HG02840 (cell line): ENCODE results near the gene LSAMP.
A peak's percentile ranks its signal among the peaks of the same experiment; 100 is the strongest.

Source experiments
- ATAC-seq: cut with Tn5 transposase; IDR thresholded peaks from one replicate; pipeline ENCODE4 v1.9.1; 2021; ENCODE audit warnings: mild to moderate bottlenecking, moderate library complexity, moderate number of reproducible peaks; ENCODE audit not compliant: unreplicated experiment, low FRiP score

LSAMP gene

DNA sequence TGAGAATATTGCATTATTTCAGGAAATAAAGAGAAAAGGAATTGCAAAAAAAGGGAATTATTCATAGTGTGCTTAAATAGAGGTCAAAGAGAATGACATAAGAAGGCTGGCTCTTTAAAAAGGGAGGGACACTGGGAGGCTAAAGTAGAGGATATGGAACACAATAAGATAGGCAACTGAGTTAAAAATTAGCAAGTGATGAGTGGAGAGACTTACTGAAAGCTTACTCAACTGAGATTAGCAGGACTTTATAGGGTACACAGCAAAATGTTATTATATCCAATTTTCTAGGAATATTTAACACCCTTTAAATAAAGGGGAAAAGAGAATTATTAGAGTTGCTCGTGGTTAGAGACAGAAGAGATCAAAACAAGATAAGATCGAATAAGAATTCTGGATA lies 375.2 kb downstream of the LSAMP start:
- ATAC-seq = no peak

DNA sequence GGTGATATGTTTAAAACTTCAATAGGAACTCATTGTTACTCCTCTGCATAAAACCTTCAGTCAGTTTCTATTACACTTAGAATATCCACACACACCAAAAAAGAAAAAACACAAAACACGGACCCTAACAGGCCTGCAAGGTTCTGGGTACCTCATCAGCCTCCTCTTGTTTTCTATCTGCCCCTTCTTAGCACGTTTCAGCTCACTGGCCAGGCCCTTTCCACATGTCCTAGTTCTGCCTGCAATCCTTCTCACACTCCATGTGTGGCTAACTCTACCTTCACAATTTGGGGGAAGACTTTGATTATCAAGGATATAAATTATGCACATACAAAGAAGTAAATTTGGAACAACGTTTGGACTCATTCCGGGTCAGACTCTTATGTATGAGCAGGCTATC lies 376.3 kb downstream of the LSAMP start:
- no peak for ATAC-seq

DNA sequence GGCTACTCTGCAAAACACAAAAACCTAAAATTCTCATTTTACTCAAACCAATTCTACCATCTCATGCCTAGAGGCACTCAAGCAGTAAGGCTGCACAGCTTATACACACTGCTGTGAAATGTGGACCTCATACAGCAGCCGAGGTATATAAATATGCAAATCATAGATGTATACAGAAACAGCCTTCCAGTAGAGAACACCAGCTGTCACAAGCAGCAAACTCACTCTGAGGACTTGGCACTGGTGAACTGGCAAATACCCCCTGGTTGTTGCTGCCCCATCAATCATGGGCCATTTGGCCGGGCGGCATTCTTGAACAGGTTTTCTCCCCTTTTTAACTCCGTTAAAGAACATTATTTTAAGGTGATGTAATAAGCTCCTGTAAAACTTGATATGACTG lies 378.0 kb downstream of the LSAMP start:
- ATAC-seq = peak; percentile 64

DNA sequence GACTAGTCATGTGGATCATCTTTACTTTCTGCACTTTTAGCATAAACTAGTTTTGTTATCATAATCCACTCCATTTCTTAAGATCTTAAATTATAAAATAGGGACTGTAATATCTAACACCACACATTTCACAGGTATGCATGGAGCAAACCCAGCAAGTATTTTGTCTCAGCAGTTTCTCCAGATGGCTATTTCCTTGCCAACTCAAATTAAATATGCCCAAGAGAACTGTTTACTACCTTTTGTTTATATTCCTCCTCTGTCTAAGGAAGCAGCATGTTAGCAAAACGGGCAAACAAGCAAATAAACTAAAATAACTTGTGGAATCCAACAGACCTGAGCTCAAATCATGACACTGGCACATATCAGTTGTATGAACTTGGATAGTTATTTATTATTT lies 379.8 kb downstream of the LSAMP start:
- ATAC-seq = no peak

DNA sequence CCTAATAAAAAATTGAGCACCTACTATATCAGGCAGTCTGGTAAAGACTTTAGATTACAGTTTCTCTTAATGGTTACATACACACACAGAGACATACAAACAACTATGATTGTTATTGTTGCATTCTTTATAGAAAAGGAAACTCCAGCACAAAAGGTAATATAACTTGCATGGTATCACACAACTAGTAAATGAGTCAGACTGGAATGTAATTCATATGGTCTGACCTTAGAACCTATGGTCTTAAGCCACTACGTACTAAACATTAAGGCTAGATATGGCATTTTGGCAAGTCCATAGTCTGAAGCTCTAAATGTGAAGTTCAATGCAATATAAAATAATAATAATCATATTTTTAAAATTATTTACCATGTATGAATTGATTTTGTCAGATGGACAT lies 380.6 kb downstream of the LSAMP start:
- ATAC-seq = no peak

DNA sequence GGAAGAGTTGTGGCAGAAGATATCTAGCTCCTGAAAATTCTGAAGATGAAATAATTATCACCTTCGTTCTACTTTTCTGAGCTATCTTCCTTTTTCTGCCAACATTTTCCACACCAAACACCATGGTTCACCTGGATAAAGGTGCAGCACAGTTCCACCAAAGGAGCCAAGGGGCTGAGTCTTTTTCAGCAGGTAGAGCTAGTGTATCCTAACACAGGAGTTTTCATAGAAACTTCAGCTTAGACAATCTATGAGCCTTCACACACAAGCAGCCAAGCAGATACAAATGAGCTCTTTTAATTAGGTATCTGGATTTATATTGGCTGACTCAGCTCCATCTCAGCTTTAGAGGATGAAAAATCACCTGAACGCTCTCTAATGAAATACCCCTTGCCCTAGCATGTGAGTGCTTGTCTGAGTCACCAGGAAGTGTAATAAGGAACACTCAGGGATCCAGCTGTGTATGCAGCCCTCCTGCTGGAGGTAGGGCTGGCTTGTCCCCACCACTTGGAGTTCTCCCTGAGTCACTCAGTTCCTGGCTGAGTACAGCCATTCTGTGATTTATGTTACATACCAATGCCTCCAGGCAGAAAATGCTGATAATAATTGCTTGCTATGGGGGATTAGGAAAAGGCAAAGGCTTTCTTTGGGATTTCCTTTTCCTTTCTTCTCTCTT lies 385.7 kb downstream of the LSAMP start:
- no peak for ATAC-seq

DNA sequence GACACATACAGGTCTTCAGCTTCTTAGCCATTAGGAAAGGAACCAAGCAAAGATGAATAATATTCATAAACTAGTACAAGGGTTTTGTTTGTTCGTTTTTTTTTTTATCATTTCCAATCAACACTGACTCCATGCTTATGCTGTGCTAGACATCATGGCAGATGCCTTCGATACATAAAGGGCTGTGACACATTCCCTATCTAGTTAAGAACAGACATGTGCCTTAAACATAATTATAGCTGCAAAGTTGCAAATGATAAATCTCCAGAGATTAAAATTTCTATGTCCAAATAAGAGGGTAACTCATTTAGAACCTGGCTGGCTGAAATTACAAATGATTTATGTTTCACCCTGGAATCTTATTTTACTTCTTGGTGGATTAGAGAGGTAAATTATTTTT lies 386.4 kb downstream of the LSAMP start:
- no peak for ATAC-seq

DNA sequence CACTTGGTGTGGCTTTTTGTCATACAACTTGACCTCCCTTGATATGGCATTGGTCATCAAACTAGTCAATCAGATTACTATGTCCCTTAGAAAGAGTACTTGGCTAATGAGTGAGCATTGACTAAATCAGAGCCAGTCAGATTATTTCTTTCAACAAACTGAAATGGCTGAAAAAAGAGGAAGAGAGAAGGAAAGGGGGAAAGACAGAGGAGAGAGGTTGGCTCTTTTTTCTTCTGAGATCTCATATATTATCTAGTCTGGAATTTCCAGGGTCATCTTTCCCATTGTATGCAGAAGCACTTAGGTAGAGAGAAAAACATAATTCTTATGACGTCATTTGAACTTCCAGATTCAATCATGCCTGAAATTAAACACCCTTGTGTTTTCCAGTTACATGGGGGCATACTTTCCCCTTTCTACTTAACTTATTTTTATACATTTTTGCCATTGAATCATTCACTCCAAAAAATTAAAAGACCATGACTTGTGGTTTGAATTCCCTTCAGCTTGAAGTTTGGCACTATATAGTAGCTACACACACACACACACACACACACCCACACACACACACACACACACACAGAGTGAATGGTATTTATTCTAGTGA lies 387.8 kb downstream of the LSAMP start:
- no peak for ATAC-seq

DNA sequence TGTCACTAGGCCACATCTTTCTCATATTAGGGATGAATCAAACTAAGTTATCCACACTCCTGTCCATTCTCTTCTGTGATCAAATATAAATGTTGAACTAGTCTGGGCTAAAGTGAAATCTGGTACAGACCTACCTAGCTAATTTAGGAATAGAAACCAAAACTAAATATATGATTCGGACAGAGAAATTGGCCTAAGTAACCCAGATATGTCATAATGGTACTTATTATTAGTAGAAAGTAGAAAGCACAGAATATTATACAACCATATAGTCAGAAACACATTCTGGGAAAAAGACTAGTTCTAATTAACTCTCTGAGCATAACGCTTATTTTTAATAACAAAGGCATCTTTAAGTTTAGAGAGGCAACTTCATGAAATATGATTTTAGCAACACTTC lies 389.0 kb downstream of the LSAMP start:
- peak; percentile 72 for ATAC-seq

DNA sequence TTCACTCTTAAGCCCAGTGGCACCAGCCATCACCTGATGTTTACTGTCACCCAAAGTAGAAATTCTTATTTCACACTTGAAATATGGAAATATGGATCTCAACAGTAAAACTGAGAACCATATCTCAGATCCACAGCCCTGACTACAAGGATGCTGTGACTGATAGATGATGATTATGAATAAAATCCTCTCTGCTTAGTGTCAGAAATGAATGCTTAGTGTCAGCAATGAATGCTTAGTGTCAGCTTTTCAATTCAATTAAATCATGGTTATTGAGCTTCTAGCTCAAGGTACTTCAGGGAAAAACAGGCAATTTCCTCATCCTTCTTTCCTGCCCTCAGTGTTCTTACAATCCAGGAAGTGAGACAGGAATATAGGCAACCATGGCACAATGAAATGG lies 392.3 kb downstream of the LSAMP start:
- ATAC-seq = no peak

DNA sequence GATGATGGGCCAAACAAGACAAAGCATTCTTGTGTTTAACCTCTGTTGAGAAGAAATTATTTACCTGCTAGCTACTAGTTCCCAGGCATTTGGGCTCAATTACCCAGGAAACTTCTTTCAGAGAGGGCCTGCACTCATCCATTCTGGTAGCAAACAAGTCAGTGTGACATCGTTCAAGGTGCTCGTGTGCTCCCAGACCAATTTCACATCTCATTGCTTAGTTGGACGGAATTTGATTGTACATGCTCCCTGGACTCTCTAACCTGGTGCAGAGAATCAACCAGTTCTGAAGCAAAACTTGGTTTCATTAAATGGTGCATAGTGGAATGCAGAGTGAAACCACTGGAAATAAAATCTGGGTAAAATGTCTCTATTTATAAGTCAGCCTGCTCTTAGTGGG lies 392.7 kb downstream of the LSAMP start:
- ATAC-seq = no peak

DNA sequence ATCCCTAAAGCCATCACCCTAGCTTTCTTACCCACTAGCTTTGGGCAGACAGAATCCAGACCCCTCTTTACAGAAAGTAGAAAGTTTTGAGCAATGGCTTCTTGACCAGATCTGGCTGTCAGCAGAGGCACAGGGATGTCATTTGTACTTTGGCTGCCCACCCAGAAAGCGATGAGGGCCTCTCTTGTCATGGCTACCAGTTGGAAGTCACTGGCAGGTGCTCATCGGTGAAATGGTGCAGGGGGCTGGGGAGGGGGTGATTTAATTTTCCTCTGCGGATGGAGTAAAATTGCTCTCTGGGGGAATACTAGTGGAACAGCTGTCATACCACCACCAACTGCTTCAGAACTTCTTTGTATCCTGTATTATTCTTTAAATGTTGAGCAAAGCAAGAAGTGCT lies 393.7 kb downstream of the LSAMP start:
- ATAC-seq = no peak

DNA sequence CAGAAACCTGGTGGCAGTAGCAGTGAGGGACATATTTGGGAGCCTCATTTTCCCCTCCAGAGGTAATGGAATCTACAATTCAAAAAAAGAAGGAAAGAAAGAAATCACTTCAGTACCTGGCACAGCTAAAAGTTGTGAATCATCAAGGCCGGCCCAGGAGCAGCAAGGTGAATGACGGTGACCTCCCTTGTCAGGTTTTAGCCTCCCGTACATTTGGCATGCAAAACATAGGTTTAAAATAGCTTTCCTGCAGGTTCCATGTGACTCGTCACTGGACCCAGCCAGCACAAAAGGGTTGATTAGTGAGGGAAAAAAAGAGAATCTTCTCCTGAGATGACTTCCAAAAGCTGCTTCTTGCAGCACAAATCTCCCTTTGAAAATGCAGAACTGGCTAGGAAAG lies 394.2 kb downstream of the LSAMP start:
- peak; percentile 55 for ATAC-seq

DNA sequence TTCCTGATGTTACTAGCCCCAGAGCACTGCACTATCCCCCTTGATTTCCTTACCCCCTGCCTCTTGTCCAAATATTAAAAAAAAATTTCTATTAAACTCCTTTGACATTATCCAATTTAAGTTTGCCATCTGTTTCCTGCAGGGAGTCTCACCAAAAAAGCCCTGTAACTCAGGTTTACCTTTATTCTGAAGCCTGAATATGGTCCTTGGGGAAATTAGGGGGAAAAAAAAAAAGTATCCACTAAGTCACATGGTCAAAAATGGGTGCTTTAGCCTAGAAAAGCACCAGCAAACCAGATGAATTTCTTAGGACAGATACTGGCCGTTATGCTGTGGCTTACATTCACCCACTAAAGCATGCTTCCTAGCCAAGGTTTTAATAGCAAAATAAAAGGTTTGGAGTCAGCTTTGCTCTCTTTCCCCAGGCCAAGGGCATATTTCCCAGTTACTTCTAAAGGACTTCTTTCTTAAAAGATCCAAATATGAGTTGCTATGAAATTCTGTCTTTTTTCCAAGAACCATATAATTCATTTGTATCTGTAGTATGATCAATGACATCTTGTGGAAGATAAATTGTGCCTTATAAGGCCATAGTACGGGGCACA lies 394.9 kb downstream of the LSAMP start:
- ATAC-seq = no peak

DNA sequence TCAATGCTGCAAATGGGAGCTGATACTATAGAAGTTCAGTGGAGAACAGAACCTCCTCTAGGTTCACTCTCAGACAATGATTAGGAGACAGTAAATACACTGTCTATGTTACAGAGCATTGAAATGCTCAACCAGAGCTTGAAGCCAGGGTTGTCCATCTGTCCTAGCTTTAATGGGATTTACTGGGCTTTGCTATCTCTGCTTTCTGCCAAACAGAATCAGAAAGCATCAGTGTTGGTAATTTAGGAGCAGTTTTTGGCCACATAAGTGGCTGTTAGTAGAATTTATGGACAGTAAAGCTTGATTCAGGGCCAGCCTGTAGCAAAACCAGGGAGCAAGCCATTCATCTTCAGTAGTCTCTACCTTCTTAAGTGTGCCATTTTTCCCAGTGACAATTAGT lies 396.3 kb downstream of the LSAMP start:
- ATAC-seq = no peak

DNA sequence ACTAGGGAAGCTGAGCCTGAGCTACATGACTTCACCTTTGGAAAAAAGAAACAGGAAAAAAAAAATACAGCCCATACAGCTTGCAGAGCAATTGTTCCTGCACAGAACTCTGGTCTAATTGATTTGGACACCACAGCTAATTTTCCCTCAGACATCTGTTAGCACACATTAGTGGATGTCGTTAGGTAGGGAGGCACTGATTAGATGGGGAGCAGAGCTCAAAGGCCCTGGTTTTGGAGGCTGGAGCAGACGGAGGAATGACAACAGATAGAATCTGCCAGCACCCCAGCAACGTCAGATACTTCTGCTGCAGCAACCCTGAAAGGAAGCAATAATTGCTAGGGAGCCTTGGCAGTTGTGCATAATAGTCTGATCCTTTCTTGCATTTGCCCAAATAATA lies 398.9 kb downstream of the LSAMP start:
- ATAC-seq = no peak

DNA sequence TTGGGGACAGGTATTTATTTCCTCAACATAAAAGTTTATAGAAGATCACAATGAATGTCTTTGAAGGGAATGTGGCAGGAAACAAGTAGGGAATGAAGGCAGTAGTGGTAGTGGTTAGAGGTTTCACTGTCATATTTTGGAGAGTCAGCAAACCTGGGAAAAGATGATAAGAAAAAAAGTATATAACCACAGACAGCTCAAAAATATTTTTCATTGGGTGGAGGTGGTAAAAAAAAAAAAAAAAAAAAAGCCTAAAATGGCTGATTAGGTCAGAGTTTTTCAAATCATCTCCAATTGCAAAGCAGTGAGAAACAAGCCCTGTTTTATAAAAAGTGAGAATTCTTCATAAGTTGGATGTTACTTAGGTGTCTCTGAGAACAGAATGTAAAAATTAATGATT lies 400.0 kb downstream of the LSAMP start:
- ATAC-seq = no peak

DNA sequence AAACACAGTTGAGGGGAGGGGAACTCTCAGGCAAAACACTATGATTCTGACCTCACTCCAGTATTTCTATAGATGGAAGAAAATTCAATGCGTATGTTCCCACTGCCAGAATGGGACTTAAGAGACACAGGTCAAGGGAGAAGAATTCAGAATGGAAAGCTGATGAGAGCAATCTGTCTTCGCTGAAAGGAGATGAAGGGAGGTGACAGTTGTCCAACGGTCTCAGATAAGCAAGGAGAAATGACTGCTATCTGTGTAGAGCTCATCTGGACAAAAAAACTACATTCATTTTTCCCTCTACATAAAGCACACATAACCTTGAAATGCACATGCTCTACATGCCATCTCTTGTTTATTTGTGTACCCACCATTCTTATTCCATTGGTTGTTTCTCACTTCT lies 405.1 kb downstream of the LSAMP start:
- no peak for ATAC-seq

DNA sequence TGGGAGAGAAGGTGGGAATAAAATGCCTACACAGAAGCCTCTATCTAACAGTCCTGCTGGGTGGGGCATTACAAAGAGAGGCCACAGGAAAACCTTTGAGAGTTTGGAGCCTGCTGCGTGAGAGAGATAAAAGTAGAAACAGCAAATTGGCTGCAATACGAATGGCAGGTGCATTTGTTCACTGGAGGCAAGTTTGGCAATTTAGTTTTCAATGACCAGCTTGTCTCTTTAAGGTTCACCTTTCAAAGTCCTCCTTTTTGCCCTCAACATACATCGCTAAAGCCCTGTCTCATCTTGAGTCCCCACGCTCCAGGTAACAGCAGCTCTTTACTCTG lies 405.7 kb downstream of the LSAMP start:
- no peak for ATAC-seq

DNA sequence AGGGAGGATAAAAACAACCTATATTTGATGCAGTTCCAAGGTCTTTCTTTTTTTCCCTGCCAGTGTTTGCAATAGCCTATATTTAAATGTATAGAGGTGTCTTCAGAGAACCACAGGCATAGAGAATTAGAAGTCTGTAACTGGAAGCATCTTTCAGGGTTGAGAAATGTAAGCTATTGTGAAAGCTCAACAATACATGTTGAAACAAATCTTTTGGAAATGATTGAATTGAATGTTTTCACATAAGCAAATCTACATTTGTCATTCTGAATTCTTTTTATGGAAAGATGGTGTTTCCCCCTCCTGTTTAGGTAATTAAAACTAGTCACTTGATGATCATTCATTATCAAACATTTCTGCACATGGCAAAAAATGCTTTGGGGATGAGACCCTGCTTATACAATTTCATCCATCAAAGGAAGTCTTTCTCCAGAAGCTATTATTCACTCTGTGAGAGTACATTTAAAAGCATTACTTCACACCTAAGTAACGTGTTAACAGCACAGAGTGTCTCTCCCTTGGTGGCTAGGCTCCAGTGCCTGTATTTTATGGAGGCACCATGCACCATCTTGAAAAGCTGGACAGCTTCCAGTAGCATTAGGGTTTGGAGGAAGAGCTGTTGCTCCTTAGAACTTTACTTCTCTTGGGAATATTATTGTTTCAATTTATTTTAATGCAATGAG lies 406.2 kb downstream of the LSAMP start:
- no peak for ATAC-seq

DNA sequence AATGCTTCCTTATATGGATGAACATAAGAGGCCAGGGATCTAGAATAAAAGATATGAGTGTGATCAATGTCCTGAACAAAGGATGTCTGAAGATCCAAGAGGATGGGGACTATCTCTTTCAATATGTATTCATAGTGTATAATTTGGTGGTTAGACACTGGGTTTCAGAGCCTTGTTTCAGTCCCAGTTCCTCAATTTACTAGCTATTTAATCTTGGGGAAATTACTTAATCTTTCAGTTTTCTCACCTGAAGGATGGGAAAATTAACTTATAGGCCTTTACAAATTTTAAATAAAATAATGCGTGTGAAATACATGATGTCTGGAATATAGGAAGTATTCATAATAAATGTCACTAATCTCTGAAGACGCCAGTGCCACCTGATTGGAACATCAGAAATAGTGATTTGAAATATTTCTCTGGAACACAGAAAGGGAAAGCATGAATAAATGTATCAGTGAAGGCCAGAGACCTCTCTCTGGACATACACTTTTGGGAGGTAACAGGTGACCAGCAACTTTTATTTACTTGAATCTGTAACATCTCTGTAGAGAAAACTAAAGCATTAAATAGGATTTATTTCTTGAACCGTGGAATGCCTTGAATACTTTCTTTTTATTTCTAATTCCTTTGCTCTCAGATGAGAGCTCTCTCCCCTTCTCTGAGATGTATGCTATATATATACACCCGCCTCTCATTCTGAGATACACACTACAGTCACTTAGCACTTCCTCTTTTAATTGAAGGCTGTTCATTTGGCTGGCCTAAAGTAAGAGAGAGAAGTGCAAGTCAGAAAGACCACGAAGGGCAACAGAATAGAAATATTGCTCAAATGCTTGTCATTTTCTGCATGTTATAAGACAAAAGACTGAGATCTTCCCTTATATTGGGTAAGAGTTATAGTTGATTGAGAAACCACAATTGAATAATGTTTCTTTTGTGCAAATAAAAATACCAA lies 407.1 kb downstream of the LSAMP start:
- ATAC-seq = peak; percentile 98
